ENCODE data around the gene TPPP2.

DNA sequence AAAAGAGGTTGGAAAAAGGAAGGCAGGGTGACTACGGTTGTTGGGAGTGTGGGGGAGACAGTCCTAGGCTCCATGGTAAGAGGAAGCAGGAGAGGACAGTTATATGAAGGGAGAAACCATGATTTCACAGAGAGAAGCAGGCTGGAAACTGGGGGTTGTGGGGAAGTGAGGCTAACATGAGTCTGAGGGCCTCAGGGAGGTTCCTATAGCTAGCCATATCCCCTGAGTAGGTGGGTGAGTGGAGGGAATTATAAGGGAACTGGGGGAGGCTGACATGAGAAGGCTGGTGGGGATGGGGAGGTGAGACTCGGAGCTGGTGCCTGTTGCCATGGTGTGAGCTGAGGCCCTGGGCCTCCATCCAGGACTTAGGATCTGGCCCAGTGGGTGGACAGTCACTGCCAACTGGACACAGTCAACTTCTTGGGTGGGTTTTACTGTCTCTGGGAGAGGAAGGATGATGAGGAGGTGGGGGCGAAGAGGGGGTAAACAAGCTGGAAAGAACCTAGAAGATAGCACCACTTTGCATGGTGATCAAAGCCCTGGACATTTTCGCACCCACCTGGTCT is 3.2 kb downstream of the TPPP2 start:
- TF ChIP-seq RCOR1 (conservative IDR thresholded peaks at IDR 0.05; ENCODE audit: low read depth, low read length) (no peak), MTA3 (IDR thresholded peaks at IDR 0.05; ENCODE audit: borderline replicate concordance, low read length) (no peak)

Measured in GM12878 (cell line).